Common myeloid progenitor, CD34-positive (primary cell): ENCODE results near the gene TRAPPC5.

ENCODE experiments used
- CTCF ChIA-PET: fragments of 350-600 bp; sonication (Branson Sonifier 250); formaldehyde crosslinking; loops from one replicate; lab custom pipeline; 2021; ENCODE audit warnings: antibody characterized with exemption; lab: Charles Lee
- POLR2A ChIA-PET: fragments of 350-600 bp; sonication (Branson Sonifier 250); formaldehyde crosslinking; loops from one replicate; lab custom pipeline; 2021; ENCODE audit warnings: antibody characterized with exemption; lab: Charles Lee
- DNase-seq, 3 donors: peaks; one replicate each; pipeline versions ENCODE4 v3.0.0 to v3.0.0-alpha.2; 2013
- H3K27ac ChIP-seq, 2 experiments: 1 replicate in 1 of 2; 2 replicates in 1 of 2; pipeline ENCODE4 v1.7.0; 2013; ENCODE audit warnings: inconsistent platforms in 2 of 2, low read length in 2 of 2, mild to moderate bottlenecking in 2 of 2, low read depth in 1 of 2, moderate library complexity in 1 of 2; ENCODE audit not compliant: severe bottlenecking in 2 of 2, insufficient read depth in 1 of 2, poor library complexity in 1 of 2
- H3K27me3 ChIP-seq, 5 experiments: replicated peaks in 2 of 5; 1 replicate in 3 of 5; 2 replicates in 2 of 5; pipeline versions ENCODE4 v1.6.1 to v1.7.0; 2013; ENCODE audit warnings: low read length in 4 of 5, mild to moderate bottlenecking in 2 of 5, moderate library complexity in 2 of 5, inconsistent platforms in 1 of 5; ENCODE audit not compliant: insufficient read depth in 5 of 5, control insufficient read depth in 4 of 5
- H3K36me3 ChIP-seq, 4 experiments: 1 replicate in 2 of 4; 2 replicates in 2 of 4; pipeline versions ENCODE4 v1.6.1 to v1.7.0; 2013; ENCODE audit warnings: low read length in 3 of 4, control low read depth in 1 of 4, mild to moderate bottlenecking in 1 of 4; ENCODE audit not compliant: control insufficient read depth in 4 of 4, insufficient read depth in 4 of 4
- H3K4me1 ChIP-seq, 4 experiments: 1 replicate in 3 of 4; 2 replicates in 1 of 4; pipeline versions ENCODE4 v1.6.1 to v1.7.1; 2013; ENCODE audit warnings: low read length in 3 of 4, mild to moderate bottlenecking in 3 of 4, control low read depth in 1 of 4, inconsistent platforms in 1 of 4, moderate library complexity in 1 of 4; ENCODE audit not compliant: control insufficient read depth in 4 of 4, insufficient read depth in 4 of 4; ENCODE audit errors: control extremely low read depth in 1 of 4
- H3K4me3 ChIP-seq, 7 experiments: 1 replicate in 4 of 7; 2 replicates in 3 of 7; pipeline versions ENCODE4 v1.5.1 to v1.7.0; 2013; ENCODE audit warnings: mild to moderate bottlenecking in 7 of 7, low read length in 6 of 7, moderate library complexity in 6 of 7, inconsistent platforms in 2 of 7, low read depth in 2 of 7, control low read depth in 1 of 7; ENCODE audit not compliant: insufficient read depth in 4 of 7, control insufficient read depth in 1 of 7; ENCODE audit errors: extremely low read depth in 1 of 7
- H3K9me3 ChIP-seq, 5 experiments: 1 replicate in 4 of 5; 2 replicates in 1 of 5; pipeline versions ENCODE4 v1.6.1 to v1.7.1; 2013; ENCODE audit warnings: low read length in 4 of 5, mild to moderate bottlenecking in 2 of 5, inconsistent platforms in 1 of 5, low read depth in 1 of 5, moderate library complexity in 1 of 5; ENCODE audit not compliant: control insufficient read depth in 4 of 5, insufficient read depth in 2 of 5; ENCODE audit errors: control extremely low read depth in 1 of 5
- WGBS: methylation state at CpG from one replicate; pipeline ENCODE4 v1.1.5; 2013; ENCODE audit not compliant: insufficient coverage; 5-methylcytosine and 5-hydroxymethylcytosine counted together

TRAPPC5 gene

GRCh38 chr19:7663706-7664105 is 16.9 kb upstream of the TRAPPC5 start:
- 85% methylated on average over 2 of the region's 7 CpGs for WGBS
- no peak overlapping the region for H3K4me3 ChIP-seq
- no peak overlapping the region for H3K27ac ChIP-seq
- POLR2A ChIA-PET, result interaction anchor here (0.6 kb wide), 1 partner anchor 169 kb away, joined by 3 read pairs; no protein-coding TSS in a partner anchor
- H3K4me1 ChIP-seq, result peaks cover 0 to 2% (median under 1%) of the 10 kb centered on the region in 4 experiments
- H3K27me3 ChIP-seq, result peaks cover 0 to 3% (median under 1%) of the 10 kb centered on the region in 5 experiments
- no peaks in the 10 kb centered on the region for H3K9me3 ChIP-seq
- no peaks in the 10 kb centered on the region for H3K36me3 ChIP-seq
- no peak for DNase-seq
- CTCF ChIA-PET, result no interaction called here

- peak in 1 of 3 donors; percentile 29 for DNase-seq
- H3K9me3 ChIP-seq, result no peaks in the 10 kb centered on the region
- no CpG with 5 or more reads among the region's 4 CpGs for WGBS
- no peaks in the 10 kb centered on the region for H3K36me3 ChIP-seq
- H3K27me3 ChIP-seq, result peaks cover 0 to 12% (median 7%) of the 10 kb centered on the region in 5 experiments
- H3K4me3 ChIP-seq, result no peak overlapping the region
- peaks cover 0 to 15% (median 7%) of the 10 kb centered on the region in 4 experiments for H3K4me1 ChIP-seq
- CTCF ChIA-PET, result interaction anchor here (1.2 to 1.3 kb wide), 2 partner anchors 11 to 135 kb away, joined by 3 to 6 read pairs; no protein-coding TSS in a partner anchor
- no peak overlapping the region for H3K27ac ChIP-seq
- POLR2A ChIA-PET, result interaction anchor here (0.7 kb wide), 1 partner anchor 121 kb away, joined by 3 read pairs; no protein-coding TSS in a partner anchor
These were observed 15.6 kb upstream of the TRAPPC5 start for GRCh38 chr19:7665076-7665475.

DNA sequence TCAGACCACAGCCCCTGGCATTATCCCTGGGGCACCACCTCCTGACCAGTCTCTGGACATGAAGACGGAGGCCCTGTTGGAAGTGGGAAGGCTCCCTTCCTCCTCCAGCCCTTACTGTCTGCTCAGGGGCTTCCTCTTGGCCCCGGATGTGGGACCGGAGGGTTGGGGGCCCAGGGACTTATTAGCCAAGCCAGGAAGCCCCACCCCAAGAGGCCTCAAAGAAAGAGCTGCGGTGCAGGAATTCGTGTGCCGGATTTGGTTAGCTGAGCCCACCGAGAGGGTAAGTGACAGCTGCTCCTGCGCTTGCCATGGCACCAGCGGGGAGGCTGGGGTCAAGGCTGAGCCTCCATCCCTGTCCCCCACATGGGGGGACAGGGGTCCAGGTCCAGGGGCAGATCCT is 11.8 kb upstream of the TRAPPC5 start, which contains the start of gene RETN:
RETN (plus strand) TSS at position 208 of the 400 bp plus-strand sequence. CDS start 278 bp downstream, outside the sequence.
- POLR2A ChIA-PET, result no interaction called here
- CTCF ChIA-PET, result interaction anchor here (1.9 to 2.5 kb wide), 2 partner anchors 15 to 101 kb away, joined by 5 to 8 read pairs; no protein-coding TSS in a partner anchor
- 49% methylated on average over 8 of the region's 9 CpGs for WGBS
- no peak for DNase-seq
- no peak within 1 kb of the TSS for H3K27ac ChIP-seq
- peaks cover 0 to 34% (median 7%) of the 10 kb centered on the region in 5 experiments for H3K27me3 ChIP-seq
- H3K4me3 ChIP-seq, result peak within 1 kb of the TSS in 1 of 7 experiments; percentile 33
- peaks cover 0 to 2% (median 1%) of the 10 kb centered on the region in 5 experiments for H3K9me3 ChIP-seq
- H3K4me1 ChIP-seq, result peaks cover 0 to 23% (median 14%) of the 10 kb centered on the region in 4 experiments
- no peaks in the 10 kb centered on the region for H3K36me3 ChIP-seq

DNA sequence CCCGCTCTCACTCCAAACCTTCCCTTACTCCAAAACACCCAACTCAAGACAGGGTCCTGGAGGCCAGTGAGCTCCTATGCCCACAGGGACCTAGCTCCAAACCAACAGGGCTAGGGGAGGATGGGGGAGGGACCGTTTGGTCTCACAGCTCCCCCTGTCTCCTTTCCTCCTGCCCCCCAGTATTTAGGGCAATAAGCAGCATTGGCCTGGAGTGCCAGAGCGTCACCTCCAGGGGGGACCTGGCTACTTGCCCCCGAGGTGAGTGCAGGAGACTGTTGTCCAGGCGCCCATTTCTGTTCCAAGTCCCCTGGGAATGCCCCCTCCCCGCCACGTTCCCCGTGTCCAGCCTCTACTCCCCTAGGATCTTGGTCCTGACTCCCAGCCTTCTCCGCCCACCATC is 11.0 kb upstream of the TRAPPC5 start:
- Histone ChIP-seq H3K27me3 (peaks cover 0 to 34% (median 7%) of the 10 kb centered on the region in 5 experiments), H3K36me3 (no peaks in the 10 kb centered on the region), H3K27ac (no peak overlapping the region), H3K4me3 (peak overlapping the region in 1 of 7 experiments; percentile 33), H3K4me1 (peaks cover 0 to 25% (median 14%) of the 10 kb centered on the region in 4 experiments), H3K9me3 (peaks cover 0 to 5% (median 1%) of the 10 kb centered on the region in 5 experiments)
- ChIA-PET POLR2A (interaction anchor here (1.1 kb wide), 1 partner anchor 11 kb away, joined by 4 read pairs; the partner anchor contains the start of gene TRAPPC5), CTCF (interaction anchor here (1.9 to 2.5 kb wide), 2 partner anchors 16 to 101 kb away, joined by 5 to 8 read pairs; no protein-coding TSS in a partner anchor)
- 55% methylated on average over 6 of the region's 9 CpGs for WGBS
- no peak for DNase-seq

- H3K27me3 ChIP-seq, result peaks cover 0 to 34% (median 7%) of the 10 kb centered on the region in 5 experiments
- no peak overlapping the region for H3K27ac ChIP-seq
- peaks cover 0 to 5% (median 1%) of the 10 kb centered on the region in 5 experiments for H3K9me3 ChIP-seq
- CTCF ChIA-PET, result interaction anchor here (1.0 to 2.5 kb wide), 4 partner anchors 11 to 102 kb away, joined by 4 to 8 read pairs (median 6); partner anchors contain the start of gene TRAPPC5
- peak overlapping the region; percentile 8 to 71 (median 42) for H3K4me3 ChIP-seq
- H3K36me3 ChIP-seq, result no peaks in the 10 kb centered on the region
- POLR2A ChIA-PET, result interaction anchor here (1.1 kb wide), 1 partner anchor 11 kb away, joined by 4 read pairs; the partner anchor contains the start of gene TRAPPC5
- peak in 2 of 3 donors; percentile 68 to 81 for DNase-seq
- peaks cover 0 to 25% (median 14%) of the 10 kb centered on the region in 4 experiments for H3K4me1 ChIP-seq
- WGBS, result 3% methylated on average over 39 of the region's 43 CpGs
These were observed 10.4 kb upstream of the TRAPPC5 start for GRCh38 chr19:7670150-7670783.

GRCh38 chr19:7670790-7671189 is 9.8 kb upstream of the TRAPPC5 start:
- H3K27ac ChIP-seq, result no peak overlapping the region

More at GRCh38 chr19:7670790-7671189, 9.8 kb upstream of the TRAPPC5 start:
- Histone ChIP-seq H3K4me1 (peaks cover 0 to 25% (median 14%) of the 10 kb centered on the region in 4 experiments), H3K4me3 (peak overlapping the region in 2 of 7 experiments; percentile 53 to 71), H3K36me3 (no peaks in the 10 kb centered on the region), H3K27me3 (peaks cover 0 to 34% (median 7%) of the 10 kb centered on the region in 5 experiments), H3K9me3 (peaks cover 0 to 5% (median 1%) of the 10 kb centered on the region in 5 experiments)
- CTCF ChIA-PET, result interaction anchor here (0.6 to 1.9 kb wide), 4 partner anchors 10 to 255 kb away, joined by 3 to 6 read pairs (median 4); partner anchors contain the start of gene TRAPPC5
- 82% methylated on average over 7 of the region's 9 CpGs for WGBS
- no peak for DNase-seq
- POLR2A ChIA-PET, result no interaction called here
